Forelimb muscle (tissue), 1 donor: ENCODE measurements around the gene ABLIM2. TPM values are rescaled to one million over a fixed set of nuclear protein-coding genes. Genes with fewer than 3 reads are reported as not detected.

Source experiments
- DNase-seq: peaks from one replicate; pipeline ENCODE4 v3.0.0-alpha.2; 2013; ENCODE audit warnings: low read depth
- polyA plus RNA-seq: library from polyadenylated mRNA; unstranded; fragments of 120-200 nt; gene quantifications from one replicate; pipeline ENCODE4 v1.2.1, GENCODE V29; 2013; ENCODE audit not compliant: insufficient read length

The ABLIM2 gene
- polyA plus RNA-seq, 1 donor = 17.0 TPM

DNA sequence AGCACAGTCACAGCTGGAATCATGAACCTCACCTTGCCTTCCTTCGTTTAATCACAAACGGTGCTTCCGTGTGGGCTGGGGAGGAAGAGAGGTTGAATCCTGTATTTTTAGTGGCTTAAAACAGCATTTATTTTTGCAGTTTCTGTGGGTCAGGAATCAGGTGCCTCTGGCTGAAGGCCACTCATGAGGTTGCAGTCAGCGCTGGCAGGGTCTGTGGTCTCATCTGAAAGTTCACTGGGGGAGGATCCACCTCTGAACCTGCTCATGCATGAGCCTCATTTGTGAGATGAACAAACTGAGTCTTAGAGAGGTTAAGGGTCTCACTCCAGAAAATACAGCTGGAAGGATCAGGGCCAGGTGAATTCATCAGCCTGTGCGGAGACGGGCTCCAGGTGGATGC lies 17.1 kb upstream of the ABLIM2 start:
- DNase-seq = no peak

DNA sequence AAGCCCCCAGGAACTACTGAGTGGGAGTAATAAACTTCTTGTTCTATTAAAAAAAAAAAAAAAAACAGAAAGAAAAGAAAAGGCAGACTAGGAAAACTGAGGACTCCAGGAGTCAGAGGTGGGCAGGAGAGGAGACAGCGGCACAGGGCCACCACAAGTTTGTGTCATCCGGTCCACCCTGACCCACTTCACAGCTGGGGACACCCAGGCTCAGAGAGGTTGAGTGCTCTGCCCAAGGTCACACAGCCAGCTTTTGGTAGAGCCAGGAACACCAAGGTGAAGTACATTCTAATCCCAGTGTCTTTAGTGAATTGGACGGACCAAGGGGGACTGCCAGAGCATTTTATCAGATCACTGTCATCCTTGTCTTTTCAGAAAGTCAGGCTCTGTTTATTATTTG lies 16.4 kb upstream of the ABLIM2 start:
- DNase-seq = no peak

DNA sequence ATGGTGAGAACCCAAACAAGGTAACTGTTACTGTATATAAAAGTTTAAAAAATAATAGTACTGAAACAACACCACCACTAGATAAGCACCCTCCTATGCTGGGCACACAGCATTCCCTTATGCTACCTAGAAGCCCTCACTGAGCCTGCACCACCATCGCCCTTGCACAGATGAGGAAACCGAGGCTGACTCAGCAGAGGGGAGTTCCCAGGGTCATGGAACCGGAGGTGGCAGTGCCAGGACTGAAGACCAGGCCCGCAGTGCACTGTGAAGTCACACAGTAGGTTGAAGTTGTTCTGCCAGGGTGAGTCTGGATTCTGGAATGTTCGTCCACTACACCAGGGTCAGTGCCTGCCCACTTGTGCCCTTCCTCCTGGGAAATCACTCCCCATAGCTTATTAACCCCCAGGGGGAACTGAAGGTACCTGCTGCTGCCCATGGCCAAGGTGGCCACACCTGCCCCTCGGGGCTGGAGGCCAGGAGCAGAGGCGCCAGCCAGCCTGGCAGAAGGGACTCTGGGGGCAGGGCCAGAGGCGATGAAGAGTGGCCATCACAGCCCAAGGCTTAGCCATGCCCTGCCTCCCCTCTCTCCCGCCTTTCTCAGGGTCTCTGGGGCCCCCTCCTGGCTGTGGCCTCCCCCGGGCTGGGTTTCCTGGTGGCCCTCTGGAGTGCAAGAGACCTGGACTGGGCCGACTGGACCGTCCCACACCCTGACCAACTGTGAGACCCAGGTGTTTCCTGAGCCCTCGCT lies 15.1 kb upstream of the ABLIM2 start:
- no peak for DNase-seq

DNA sequence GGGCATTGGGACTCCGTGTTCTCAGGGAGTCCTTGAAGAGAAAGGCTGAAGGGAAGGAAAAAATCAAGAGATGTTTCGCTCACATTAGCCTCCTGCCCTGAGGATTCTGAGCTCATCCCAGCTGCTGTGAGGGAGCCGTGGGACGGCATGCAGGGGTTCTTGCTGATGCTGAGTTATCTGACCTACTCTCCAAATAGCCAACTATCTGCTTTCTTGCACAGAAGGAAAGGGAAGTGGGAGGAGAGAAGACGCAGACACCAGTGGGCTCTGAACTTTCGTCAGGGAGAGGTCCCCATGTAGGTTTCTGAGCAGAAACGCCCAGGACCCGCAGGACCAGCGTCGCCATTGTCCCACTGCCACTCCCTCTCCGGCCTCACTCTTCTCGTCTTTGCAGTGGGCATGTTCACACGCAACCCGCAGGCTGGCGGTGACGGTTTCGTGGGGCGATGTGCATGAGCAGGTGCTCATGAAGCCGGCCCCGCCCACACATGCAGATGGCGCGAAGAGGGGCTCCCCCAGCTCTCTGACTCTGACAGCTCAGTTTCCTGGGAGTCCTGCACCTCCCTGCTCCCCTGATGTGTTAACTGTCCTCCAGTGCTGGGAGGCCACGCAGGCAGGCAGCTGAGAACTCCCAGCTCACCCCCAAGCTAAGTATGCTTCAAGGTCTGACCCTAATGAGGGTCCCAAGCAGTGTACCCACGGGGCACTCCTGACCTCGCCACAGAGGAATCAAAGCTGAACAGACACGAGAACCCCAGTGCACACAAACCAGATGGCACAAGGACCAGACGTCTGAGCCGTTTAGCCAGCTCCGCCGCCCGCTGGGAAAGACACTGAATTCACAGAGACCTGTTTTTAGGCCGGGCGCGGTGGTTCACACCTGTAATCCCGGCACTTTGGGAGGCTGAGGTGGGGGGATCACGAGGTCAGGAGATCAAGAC lies 13.6 kb upstream of the ABLIM2 start:
- no peak for DNase-seq

DNA sequence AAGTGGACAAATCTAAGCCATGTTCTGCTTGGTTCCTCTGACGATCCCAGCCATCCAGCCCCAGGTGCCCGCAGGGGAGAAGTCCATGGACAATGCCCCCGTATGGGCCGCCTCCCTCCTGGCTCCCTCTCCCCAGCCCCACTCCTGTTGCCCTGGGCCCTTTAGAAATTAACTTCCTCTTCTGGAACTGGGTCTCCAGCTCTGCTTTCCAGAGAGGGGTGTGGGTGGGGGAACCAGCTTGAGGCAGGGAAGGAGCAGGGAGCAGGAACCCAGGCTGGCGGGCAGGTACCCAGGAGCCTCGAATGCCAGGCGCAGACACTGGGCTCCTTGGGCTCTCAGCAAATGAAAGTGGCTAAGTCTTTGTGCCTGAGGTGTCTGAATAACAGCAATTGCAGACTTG lies 12.7 kb upstream of the ABLIM2 start:
- no peak for DNase-seq

DNA sequence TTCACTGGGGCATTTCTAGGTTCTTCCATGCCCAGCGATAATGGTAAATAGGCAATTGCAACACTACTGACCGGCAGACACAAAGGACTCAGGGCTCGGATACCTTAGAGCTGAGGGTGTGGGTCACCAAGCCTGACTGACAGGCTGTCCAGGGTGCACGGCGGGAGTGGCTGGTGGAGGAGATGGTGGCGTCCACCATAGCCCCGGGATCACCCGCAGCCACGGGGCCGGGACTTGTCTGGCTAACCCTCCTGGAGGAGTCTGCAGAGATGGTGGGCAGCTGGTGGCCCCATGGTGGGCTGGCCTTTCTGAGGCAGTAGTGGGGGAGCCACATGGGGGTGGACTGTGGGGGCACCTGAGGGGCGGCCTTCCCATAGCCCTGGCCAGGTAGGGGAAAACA lies 11.7 kb upstream of the ABLIM2 start:
- DNase-seq = no peak

DNA sequence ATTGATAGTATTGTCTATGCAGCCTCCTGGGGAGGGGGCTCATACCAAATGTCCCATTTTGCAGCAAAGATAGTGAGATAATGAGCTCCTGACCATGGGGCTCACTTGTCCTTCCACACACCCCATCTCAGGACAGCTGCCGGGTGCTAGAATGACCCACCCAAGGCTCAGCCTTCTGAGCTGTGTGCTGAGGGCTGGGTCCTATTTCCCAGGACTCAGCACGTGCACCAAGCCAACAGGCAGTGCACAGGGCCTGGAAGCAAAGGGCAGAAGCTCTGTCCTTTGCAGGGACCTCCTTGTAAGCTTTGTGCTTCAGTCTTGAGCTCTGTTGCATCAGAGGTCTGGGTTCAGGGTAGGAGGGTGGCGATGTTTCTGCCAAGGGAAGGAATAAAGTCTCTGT lies 11.2 kb upstream of the ABLIM2 start:
- no peak for DNase-seq

DNA sequence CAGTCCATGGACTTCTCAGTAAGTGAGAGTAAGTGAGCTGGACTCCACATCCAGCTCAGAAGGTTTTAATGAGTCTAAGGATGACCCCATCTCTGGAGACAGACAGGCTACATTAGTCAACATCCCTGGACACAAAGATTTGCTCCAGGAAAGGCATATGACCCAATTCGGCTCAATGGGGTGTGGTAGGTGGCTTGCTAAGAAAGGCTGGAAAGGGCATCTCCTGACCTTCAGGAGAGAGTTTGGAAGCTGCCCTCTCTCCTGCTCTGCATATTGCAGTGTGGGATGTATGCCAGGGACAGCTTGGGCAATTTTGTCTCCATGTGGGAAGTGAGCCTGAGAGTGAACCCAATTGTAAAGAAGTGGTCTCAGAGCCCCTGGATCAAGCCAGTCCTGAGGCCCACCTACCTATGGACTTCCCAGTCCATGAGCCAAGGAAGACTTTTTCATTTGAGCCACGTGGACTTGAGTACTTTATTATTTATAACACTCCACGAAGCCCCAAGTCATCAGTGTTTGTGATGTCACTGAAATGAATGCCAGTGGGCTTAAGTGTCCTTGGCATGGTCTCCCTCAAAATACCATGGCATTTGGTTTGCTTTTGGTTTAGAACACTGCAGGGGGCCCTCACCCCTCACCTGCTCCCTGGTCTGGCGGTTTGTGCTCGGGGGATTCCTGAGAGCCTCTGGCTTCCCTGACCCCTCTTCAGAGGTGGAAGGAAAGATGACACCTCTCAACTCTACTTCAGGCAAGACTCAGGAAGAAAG lies 10.4 kb upstream of the ABLIM2 start:
- DNase-seq = no peak

DNA sequence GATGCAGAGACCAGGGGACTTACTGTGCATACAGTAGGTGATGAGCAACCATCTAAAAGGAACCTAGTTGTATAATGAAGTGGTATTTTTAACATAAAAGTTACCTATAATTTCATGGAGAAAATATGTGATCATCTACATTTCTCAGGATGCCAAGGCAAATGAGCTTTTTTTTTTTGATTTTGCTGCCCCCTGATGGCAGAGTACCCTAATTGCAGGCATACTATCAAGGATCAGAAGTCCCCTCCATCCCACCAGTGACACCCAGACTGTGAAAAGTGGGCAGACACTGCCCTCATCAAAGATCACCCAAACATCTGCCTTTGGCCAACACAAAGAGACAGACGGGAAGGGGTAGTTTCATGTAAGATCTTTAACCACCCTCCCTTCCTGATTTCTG lies 9.6 kb upstream of the ABLIM2 start:
- no peak for DNase-seq

DNA sequence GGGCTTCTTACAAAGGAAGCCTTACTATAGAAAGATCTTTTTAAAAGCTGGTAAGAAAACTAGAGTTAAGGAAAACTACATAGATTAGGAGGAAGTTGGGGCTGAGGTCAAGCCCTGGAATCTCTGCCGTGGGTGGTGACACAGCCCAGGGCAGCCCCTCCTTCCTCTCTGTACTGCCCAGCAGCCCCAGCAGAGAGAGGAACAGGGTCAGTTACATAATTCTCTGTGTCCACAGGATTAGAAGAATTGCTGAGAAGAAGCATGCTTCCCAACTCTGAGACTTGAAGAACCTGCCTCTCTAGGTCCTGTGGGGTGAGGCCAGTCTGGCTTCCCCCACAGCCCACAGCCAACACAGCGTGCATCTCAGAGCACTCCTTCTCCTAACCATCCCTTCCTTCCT lies 9.2 kb upstream of the ABLIM2 start:
- DNase-seq = no peak

DNA sequence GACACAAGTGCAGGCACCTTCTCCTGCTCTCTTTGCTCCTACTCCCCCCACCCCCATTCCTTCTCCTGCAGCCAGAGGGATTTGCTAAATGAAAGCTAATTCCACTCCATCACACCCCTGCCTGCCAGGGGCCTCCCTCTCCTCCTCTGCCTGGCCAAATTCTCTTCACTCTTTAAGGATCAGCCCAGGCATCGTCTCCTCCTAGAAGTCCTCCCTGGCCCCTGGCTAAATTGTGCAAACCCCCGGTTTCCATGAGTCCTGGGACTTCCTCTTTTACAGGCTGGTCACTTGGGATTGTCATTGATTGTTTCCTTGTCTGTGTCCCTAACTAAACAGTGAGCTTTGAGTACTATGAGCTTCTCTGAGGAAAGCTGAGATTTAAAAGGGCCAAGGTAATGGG lies 8.7 kb upstream of the ABLIM2 start:
- no peak for DNase-seq

DNA sequence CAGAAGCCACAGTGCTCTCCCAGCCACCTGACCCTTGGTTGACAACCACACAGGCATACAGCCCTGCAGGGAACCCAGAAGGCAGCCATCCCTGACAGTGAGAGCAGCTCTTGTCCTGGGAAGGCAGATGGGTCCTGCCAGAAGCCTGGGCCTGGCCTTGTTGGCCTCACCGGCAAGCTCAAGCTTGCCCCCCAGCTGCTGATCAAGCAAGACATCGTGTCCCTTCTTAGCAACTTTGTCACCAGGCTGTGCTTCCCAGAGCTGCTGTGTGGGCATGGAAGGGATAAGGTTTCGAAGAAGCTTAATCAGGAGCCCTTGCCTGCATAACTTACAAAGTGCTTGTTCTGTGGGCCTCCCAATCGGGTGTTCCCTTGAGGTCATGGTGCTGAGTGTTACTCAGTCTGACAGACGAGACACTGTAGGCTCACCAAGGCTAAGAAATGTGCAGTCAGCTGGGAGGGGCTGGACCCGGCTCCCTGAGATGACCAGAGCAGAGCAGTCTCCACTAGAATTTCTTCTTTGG lies 6.8 kb upstream of the ABLIM2 start:
- DNase-seq = no peak

DNA sequence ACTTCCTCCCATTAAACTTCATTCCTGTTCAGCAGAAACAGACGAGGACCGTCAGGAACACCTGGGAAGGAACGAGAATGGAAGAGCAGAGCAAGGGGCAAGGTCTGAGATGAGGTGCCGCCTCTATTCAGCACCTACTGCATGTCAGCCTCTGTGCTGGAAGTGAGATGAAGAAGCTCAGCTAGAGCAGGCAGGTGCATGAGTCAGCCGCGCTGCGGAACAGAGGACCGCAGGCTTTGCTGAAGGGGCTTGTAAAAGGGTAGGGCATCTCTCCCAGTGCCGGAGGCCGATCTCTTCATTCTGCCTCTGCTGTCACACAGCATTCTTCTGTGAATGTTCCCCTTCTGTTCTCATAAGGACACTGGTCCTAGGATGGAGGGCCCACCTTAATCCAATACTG lies 6.1 kb upstream of the ABLIM2 start:
- DNase-seq = no peak

DNA sequence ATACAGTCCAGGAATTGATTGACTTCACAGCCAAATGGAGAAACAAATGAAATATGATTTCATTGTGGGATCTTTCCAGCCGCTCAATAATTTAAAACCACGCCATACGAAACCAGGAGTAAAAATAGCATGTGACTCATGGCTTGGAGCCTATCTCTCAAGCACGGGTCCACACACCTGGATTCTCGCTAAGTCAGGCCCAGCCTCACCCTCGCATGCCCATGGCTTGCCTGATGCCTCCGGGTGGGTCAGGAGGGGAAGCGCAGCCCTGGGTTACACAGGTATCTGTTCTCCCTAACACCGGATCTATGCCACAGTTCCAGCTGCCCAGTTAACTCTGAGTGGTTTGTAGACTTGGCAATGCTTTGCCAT lies 5.6 kb upstream of the ABLIM2 start:
- DNase-seq = no peak

DNA sequence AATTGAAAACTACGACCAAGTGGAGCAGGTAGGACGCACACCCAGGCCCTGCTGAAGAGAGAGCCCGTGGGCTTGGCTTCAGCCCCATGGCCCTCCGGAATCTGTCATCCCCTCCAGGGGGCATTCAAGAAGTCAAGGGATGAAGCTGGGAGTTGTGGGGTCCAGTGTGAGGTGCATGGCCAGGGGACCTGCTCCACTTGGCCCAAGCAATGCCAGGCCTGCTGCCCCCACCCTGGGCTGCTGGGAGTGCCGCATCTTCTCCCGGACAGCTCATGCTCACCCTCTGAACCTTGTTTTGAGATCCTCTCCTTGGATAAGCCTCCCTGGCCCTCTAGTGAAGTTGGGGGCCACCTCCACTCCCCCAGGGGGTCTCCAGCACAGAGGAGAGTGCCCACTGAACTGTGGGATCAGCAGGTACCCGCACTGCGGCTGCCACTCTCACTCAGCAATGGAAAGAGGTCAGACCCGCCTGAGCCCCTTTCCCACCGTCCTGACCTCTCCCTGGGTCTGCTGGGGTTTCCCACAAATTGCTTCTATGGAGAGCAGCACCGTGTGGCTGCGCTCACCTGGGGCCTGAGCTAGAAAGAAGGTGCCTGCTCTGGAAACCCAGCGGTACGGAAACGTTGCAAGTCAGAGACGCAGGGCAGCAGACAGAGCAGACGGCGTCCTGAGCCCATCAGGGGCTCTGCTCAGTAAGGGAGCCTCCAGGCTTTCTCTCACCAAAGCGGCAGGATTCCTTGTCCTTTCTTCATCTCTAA lies 5.0 kb upstream of the ABLIM2 start:
- no peak for DNase-seq

DNA sequence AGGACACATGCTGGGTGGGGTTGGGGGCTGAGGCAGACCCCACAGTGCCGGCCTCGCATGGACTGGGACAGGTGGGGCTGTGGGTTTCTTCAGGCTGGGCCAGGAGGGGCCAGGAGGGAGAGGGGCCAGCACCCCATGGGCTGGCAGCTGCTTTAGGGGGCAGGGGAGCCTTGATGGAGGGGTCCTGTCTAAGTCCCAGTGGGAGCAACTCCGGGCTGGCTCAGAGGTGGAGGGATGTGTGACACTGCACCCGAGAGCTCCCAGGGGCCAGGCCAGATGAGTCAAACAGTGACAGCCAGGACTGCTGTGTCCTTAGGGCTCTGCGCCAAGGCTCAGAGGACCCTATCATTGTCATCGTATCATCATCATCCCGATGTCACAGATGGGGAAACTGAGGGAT lies 4.4 kb upstream of the ABLIM2 start:
- DNase-seq = no peak

DNA sequence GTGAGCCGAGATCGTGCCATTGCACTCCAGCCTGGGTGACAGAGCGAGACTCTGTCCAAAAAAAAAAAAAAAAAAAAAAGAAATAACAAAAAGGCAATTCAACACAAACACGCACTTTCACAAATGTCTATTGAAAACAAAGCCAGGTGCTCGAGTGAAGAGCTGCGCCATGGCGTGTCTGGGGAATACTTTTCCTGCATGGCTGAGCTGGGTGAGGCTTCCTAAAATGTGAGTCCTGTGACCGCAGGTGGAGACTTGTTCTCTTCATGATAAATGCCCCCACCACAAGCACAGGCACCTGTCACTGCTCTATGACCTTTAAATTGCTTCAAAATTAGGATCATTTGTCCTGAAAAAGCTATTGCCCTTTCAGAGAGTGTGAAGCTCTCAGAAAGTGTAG lies 4.0 kb upstream of the ABLIM2 start:
- DNase-seq = no peak

DNA sequence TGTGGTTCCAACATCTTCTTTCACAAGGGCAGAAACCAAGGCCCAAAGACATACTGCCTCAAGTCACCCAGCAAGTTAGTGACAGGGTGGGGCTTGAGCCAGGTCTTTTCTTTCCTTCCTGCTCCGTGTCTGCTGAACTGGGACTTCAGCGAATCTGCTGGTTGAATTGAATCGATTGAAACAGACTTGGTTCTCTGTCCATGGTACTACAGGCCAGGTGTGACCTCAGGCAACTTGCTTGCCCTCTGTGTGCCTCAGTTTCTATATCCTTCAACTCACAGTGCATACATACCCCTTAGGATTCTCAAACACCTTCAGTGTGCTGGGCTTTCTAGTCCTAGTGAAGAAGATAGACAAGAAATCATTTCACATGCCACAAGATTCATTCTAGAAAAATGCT lies 2.0 kb upstream of the ABLIM2 start:
- DNase-seq = no peak

DNA sequence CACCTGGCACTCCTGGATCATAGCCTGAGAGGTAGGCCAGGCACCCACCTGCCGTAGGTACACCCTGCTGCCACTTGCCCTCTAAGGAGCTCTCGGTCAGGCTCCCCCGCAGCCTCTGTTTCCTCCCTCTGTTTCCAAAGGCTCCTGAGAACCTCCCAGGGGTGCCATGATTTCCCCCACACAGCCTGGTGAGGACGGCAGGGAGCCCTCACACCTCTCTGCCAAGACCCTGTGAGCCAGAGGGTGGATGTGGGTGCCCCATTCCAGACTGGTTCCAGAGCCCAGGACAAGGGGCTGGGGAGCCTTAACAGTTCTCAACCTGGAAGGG lies 1.6 kb upstream of the ABLIM2 start:
- no peak for DNase-seq

DNA sequence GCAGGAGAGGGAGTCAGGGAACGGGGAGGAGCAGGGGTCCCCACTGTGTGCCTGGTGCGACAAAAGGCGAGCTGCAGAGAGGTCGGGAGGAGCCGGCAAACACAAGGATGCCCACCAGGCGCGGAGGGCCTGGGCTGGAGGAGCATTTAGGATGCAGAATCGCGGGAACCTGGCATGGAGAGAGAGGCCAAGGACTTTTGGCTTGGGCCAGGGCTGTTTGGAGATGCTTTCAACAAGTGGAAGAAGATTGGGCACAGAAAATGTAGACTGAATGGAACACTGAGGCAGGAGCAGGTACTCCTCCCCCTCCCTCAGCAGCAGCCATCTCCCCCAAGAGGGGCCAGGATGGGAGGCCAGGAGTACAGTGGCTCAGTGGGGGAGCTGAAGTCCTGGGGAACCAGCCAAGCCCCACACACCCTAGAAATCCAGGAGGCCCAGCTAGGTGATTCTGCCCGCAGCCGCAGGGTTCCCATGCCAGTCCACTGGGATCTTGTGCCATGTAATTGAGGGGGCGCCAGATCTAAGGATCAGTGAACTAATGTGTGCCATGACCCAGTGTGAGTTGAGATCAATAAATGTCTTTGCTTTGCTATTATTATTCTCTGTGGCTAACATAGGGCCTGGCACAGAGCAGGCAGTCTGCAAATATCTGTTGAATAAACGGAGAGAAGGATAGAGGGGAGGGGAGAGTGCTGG lies 1.1 kb upstream of the ABLIM2 start:
- DNase-seq = no peak
